Ishikawa (cell line): ENCODE measurements around the gene FADS1.

ENCODE experiments used
- CEBPB ChIP-seq: IDR thresholded peaks from 2 replicates; pipeline ENCODE4 v1.6.1; 2012
- EGR1 ChIP-seq: IDR thresholded peaks from 2 replicates; pipeline ENCODE4 v1.6.1; 2012
- EP300 ChIP-seq: IDR thresholded peaks from 2 replicates; pipeline ENCODE4 v1.6.1; 2012; ENCODE audit warnings: borderline replicate concordance
- FOXM1 ChIP-seq: IDR thresholded peaks from 2 replicates; pipeline ENCODE4 v1.6.1; 2012; ENCODE audit warnings: low read depth, borderline replicate concordance
- MAX ChIP-seq: IDR thresholded peaks from 2 replicates; pipeline ENCODE4 v1.6.1; 2012
- NFIC ChIP-seq: IDR thresholded peaks from 2 replicates; pipeline ENCODE4 v1.6.1; 2012
- RAD21 ChIP-seq: IDR thresholded peaks from 2 replicates; pipeline ENCODE4 v1.6.1; 2012; ENCODE audit warnings: low read depth
- REST ChIP-seq: IDR thresholded peaks from 2 replicates; pipeline ENCODE4 v1.6.1; 2012; ENCODE audit warnings: low read depth, mild to moderate bottlenecking
- TCF12 ChIP-seq: IDR thresholded peaks from 2 replicates; pipeline ENCODE4 v1.6.1; 2012; ENCODE audit warnings: low read depth
- TEAD4 ChIP-seq: IDR thresholded peaks from 2 replicates; pipeline ENCODE4 v1.6.1; 2012
- YY1 ChIP-seq: IDR thresholded peaks from 2 replicates; pipeline ENCODE4 v1.6.1; 2012; ENCODE audit warnings: low read depth

- no peak for TF ChIP-seq EP300
- no peak for TF ChIP-seq TEAD4
- TF ChIP-seq YY1 = no peak
- TF ChIP-seq REST = no peak
- no peak for TF ChIP-seq EGR1
- no peak for TF ChIP-seq MAX
- TF ChIP-seq NFIC = no peak
- TF ChIP-seq CEBPB = no peak
- TF ChIP-seq TCF12 = no peak
- TF ChIP-seq FOXM1 = no peak
- TF ChIP-seq RAD21 = no peak
Observed at GRCh38 chr11:61763930-61764605, 52.7 kb downstream of the FADS1 start.
